GM10266 (cell line): Measurements from ENCODE around the gene EEF1AKMT2.
A peak's percentile ranks its signal among the peaks of the same experiment; 100 is the strongest.

Experiments used
- DNase-seq: peaks from one replicate; pipeline ENCODE4 v3.0.0; 2012; ENCODE audit errors: extremely low spot score
- CTCF ChIP-seq: IDR thresholded peaks from 2 replicates; pipeline ENCODE4 v1.5.1; 2012; ENCODE audit warnings: mild to moderate bottlenecking, low read depth; ENCODE audit not compliant: control insufficient read depth, insufficient read depth; ENCODE audit errors: missing control alignments

Gene EEF1AKMT2

GRCh38 chr10:124791547-124792348 lies at the start of gene EEF1AKMT2:
TSS of gene EEF1AKMT2 (minus strand) at chr10:124791887. CDS start at chr10:124791833, 54 bp downstream.
- peak; percentile 30 for TF ChIP-seq CTCF
- DNase-seq, result peak; percentile 92

- no peak for TF ChIP-seq CTCF
- DNase-seq, result no peak
Measured at GRCh38 chr10:124837687-124838086, 46.0 kb upstream of the EEF1AKMT2 start.

GRCh38 chr10:124831116-124831515 lies 39.4 kb upstream of the EEF1AKMT2 start:
- no peak for TF ChIP-seq CTCF
- DNase-seq, result no peak

GRCh38 chr10:124830445-124830844 lies 38.8 kb upstream of the EEF1AKMT2 start:
- TF ChIP-seq CTCF, result no peak

GRCh38 chr10:124829447-124830115 lies 37.9 kb upstream of the EEF1AKMT2 start:
- DNase-seq, result no peak

More at GRCh38 chr10:124830445-124830844, 38.8 kb upstream of the EEF1AKMT2 start:
- no peak for DNase-seq

GRCh38 chr10:124827474-124827873 lies 35.8 kb upstream of the EEF1AKMT2 start:
- TF ChIP-seq CTCF, result peak; percentile 22
- DNase-seq, result peak; percentile 20

More at GRCh38 chr10:124829447-124830115, 37.9 kb upstream of the EEF1AKMT2 start:
- no peak for TF ChIP-seq CTCF

- no peak for DNase-seq
- no peak for TF ChIP-seq CTCF
Measured at GRCh38 chr10:124826262-124826661, 34.6 kb upstream of the EEF1AKMT2 start.
